ENCODE data around the gene PRR11. TPM values are rescaled to one million over a fixed set of nuclear protein-coding genes. Genes with fewer than 3 reads are reported as not detected.
"Not testable (repeated sequence)": the region's sequence is repeated elsewhere in the genome, so short reads cannot be mapped to it uniquely, and the experiment has no call there.

The PRR11 gene
- total RNA-seq, 1 donor from 2014 or later, result 40.6 TPM

- intact Hi-C loops (cut with micrococcal nuclease), result no loop called here
Measured at GRCh38 chr17:59151006-59151405, 4.5 kb upstream of the PRR11 start.

DNA sequence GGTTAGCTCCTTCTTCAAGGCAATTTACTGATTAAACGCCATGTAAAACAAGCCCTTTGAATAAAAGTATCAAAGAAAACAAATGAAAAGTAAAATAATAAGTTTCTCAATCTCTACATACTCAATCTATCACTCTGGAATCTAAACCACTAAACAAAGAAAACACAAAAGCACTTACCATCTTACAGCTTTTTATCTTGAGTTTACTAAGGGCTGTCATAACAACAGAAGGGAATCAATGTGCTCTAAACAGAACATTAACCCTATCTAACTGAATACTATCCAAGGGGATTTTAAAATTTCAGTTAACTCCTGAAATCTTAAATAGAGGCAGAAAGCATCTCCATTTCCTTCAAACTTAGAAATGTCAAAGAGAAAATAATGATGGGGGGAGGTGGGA lies 4.0 kb upstream of the PRR11 start:
- intact Hi-C loops (cut with micrococcal nuclease), result no loop called here

GRCh38 chr17:59152925-59153324 lies 2.6 kb upstream of the PRR11 start:
- intact Hi-C loops (cut with micrococcal nuclease), result no loop called here

GRCh38 chr17:59154292-59154720 lies 1.2 kb upstream of the PRR11 start:
- intact Hi-C loops (cut with micrococcal nuclease), result loop anchor here (2.0 kb wide), 3 partner anchors 412 to 1304 kb away; partner anchors contain the start of genes MRPS23 and USP32

DNA sequence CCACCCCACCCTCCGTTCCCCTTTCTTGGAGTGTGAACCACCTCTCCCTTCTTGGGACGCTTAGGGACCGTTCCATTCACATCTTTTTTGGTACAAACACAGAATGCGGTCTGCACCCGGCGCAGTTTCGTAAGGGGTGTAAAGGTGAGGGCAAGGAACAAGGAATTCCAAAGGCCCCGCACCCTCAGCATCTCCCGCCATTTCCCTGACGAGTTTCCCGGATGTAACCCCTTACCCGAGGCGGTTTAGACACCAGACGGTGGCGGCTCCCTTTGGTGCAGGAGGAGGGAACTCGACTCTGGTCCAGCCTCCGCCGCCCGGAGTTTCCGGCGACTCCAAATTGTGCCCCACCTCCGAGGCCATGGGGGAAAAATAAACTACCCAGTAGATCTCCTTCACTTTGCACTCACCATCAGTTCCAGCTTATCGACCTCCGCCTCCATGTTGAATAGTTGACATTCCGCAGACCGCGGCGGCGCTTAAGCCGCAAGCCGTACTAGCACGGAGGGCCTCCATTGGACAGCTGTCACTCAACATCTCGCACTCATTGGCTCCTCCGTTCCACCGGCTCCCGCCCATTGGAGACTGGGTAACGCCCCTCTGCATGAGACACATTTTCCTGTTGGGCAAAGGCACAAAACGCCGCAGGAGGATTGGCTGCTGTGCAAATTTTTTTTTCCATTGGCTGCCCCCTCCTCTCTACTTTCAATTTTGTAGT lies 666 bp upstream of the PRR11 start, which contains the start of gene SKA2:
SKA2 (minus strand) TSS at position 466 of the 718 bp plus-strand sequence; CDS start at position 443, 23 bp downstream.
- intact Hi-C loops (cut with micrococcal nuclease), result loop anchor here (1.0 to 5.0 kb wide), 15 partner anchors 49 to 1304 kb away; partner anchors contain the start of genes CLTC, GDPD1, MRPS23 and PTRH2

GRCh38 chr17:59160157-59161025 lies 4.8 kb downstream of the PRR11 start:
- intact Hi-C loops (cut with micrococcal nuclease), result no loop called here

GRCh38 chr17:59161477-59161876 lies 5.9 kb downstream of the PRR11 start:
- intact Hi-C loops (cut with micrococcal nuclease), result no loop called here

GRCh38 chr17:59165933-59166342 lies 10.4 kb downstream of the PRR11 start:
- intact Hi-C loops (cut with micrococcal nuclease), result loop anchor here (2.0 kb wide), 1 partner anchor 45 kb away; the partner anchor contains the start of gene SMG8

DNA sequence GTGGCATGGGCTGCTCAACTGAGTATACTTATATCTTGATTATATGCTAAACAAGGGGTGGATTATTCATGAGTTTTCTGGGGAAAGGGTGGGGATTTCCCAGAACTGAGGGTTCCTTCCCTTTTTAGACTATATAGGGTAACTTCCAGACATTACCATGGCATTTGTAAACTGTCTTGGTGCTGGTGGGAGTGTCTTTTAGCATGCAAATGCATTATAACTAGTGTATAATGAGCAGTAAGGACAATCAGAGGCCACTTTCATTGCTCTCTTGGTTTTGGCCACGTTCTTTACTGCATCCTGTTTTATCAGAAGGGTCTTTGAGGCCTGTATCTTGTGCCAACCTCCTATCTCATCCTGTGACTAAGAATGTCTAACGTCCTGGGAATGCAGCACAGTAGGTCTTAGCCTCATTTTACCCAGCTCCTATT lies 12.0 kb downstream of the PRR11 start:
- intact Hi-C loops (cut with micrococcal nuclease), result loop anchor here (2.0 kb wide), 1 partner anchor 43 kb away; the partner anchor contains the start of gene SMG8

- intact Hi-C loops (cut with micrococcal nuclease), result no loop called here
Measured at GRCh38 chr17:59172436-59173004, 17.0 kb downstream of the PRR11 start.

DNA sequence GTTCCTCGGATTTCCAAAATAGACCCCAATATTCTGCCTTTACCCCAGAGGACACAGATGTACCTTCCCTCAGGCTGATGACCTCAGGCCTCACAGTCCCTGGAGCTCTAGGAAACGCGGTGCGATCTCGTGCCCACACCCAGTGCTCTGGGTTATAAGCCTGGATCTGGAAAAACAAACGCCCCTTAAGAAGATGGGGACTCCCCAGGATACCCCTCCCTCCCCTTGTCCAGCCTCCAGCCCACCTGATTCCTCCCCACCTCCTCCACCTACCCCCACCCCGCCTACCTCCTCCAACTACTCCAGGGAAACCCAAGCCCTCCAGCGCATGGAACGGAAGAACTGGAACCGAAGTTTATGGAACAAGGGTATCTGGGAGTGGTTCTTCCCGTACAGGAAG lies 19.1 kb downstream of the PRR11 start:
- intact Hi-C loops (cut with micrococcal nuclease), result no loop called here

GRCh38 chr17:59175076-59175475 lies 19.5 kb downstream of the PRR11 start:
- intact Hi-C loops (cut with micrococcal nuclease), result no loop called here

DNA sequence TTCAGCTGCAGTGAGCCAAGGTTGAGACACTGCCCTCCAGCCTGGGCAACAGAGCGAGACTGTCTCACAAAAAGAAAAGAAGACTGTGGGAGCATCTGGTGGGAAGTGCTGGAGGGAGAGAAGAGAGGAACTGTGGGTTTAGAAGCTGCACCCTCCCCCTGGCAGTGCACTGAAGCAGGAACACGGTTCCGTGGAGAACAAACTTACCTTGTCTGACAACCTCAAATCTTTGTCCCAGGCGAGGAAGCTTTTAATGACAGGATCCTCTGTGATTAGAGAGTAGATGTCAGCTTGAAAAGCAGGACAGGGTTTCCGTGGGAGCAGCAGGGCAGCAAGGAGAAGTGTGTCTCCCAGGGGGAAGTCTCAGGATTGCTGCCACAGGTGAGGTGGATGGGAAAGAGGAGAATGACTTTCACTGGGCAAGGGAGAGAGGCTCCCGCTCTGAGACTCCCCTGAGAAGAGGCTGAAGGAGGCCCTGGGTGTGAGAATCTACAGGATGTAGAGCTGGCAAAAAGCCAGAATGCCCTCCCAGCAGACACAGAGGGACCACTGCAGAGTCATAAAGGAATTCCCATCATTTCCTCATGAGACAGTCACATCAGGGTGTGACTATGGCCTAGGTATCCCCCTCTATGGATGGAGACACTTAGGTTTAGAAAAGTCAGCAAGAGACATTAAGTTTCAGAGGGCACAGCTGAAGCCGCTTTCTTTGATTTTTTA lies 22.9 kb downstream of the PRR11 start:
- intact Hi-C loops (cut with micrococcal nuclease), result no loop called here

DNA sequence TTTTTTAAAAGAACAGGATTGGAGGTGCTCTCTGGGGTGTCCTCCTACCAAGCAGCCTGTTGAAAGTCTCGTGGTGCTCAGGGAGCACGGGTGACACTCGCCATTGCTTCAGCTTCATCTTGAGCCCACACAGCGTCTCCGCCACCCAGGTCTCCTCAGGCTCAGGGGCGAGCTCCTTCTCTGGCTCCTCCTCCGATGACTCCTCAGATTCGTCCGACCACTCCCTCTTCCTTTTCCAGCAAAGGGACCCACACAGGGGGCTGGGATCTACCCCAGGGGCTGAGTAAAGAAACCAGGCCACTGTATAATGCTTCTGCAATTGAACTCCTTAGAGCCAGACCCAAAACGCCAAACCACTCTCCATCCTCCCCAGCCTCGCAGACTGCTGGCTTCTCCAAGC lies 24.1 kb downstream of the PRR11 start:
- intact Hi-C loops (cut with micrococcal nuclease), result not testable (repeated sequence)

GRCh38 chr17:59180626-59181025 lies 25.1 kb downstream of the PRR11 start:
- intact Hi-C loops (cut with micrococcal nuclease), result no loop called here

DNA sequence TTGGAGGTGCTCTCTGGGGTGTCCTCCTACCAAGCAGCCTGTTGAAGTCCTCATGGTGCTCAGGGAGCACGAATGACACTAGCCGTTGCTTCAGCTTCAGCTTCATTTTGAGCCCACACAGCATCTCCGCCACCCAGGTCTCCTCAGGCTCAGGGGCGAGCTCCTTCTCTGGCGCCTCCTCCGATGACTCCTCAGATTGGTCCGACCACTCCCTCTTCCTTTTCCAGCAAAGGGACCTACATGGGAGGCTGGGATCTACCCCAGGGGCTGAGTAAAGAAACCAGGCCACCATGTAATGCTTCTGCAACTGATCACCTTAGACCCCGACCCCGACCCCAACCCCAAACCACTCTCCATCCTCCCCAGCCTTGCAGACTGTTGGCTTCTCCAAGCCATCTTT lies 25.9 kb downstream of the PRR11 start:
- intact Hi-C loops (cut with micrococcal nuclease), result no loop called here

GRCh38 chr17:59185997-59186396 lies 30.5 kb downstream of the PRR11 start:
- intact Hi-C loops (cut with micrococcal nuclease), result no loop called here

DNA sequence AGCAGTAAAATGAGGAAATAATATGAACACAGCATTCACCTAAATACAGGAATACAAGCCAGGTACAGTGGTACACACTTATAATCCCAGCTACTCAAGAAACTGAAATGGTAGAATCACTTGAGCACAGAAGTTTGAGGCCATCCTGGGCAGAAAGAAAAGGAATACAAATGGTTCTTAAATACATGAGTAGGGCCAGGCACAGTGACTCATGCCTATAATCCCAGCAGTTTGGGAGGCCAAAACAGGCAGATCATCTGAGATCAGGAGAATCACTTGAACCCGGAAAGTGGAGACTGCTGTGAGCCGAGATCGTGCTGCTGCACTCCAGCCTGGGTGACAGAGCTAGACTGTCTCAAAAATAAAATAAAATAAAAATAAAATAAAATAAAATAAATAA lies 31.3 kb downstream of the PRR11 start:
- intact Hi-C loops (cut with micrococcal nuclease), result no loop called here

DNA sequence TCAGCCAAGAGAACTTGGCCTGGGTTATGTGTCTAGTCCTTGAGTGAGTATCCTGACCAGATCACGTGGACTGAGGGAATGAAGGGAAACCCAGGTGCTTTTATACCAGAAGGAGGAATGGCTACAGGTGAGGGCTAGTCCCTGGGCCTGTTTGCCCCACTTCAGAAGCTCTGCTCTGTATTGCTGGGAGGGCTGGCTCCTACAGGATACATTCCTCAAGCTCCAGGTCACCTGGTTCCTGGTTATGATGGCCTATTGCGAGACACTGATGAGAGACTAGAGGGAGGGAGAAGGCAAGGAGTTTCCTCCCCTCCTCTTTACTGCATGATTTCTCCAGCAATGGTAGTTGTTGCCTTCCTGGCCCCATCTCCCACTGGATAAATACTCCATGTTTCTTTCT lies 35.3 kb downstream of the PRR11 start:
- intact Hi-C loops (cut with micrococcal nuclease), result no loop called here

DNA sequence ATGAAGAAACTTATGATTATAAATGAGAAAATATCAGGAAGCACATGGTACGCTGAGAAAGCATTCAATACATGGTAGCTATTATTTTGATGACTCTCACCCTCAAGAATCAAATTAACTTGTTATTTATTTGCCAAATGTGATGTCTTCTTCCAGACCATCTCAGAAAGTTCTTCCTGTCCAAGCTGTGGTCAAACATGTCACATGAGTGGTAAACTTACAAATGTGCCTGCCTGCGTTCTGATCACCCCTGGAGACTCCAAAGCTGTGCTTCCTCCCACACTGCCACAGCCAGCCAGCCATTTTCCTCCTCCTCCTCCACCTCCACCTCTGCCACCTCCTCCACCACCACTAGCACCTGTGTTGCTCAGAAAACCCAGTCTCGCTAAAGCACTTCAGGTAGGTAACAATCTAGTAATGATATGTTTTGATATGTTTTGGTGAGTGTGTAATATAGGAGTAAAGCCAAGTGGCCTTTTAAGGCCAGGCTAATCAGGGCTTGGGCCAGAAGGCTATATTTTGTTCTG lies 37.9 kb downstream of the PRR11 start:
- intact Hi-C loops (cut with micrococcal nuclease), result no loop called here

DNA sequence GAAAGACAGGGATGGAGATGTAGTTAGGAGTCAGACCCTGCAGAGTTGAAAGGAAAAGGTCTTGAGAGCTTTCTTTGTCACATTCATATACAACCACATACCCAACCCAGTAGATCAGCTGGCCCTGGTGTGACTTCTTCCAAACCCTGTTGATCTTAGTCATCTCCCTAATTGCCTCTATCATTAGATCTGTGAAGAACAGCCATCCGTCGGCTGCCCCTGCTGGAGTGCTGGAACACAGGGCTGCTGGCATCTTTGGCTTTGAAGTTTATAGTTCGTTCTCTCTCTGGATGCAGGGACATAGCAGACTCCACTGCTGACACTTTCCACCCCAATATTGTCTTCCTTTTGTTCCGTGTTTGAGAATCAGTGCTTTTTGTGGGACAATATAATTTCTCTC lies 43.9 kb downstream of the PRR11 start:
- intact Hi-C loops (cut with micrococcal nuclease), result no loop called here

Measured in T-helper 1 cell treated with Interleukin-12 subunit alpha and Interleukin-12 subunit beta and Interleukin-4 antibody, amounts not matched to agents 30 ng/mL and 1 ng/mL, for 36 hours (primary cell).